SU-DHL-6 (cell line): ENCODE results near the gene ARHGAP26.

Experiments
- EZH2phosphoT487 ChIP-seq: fragments of 200-600 bp; sonication (generic), shearing (Covaris generic); conservative IDR thresholded peaks from 2 replicates; pipeline ENCODE4 v1.6.1; 2018; ENCODE audit warnings: mild to moderate bottlenecking, antibody characterized with exemption, low read length, moderate library complexity, mixed read lengths
- TF ChIP-seq, protein P1 (sequence below): fragments of 200-600 bp; sonication (generic); IDR thresholded peaks from one replicate; pipeline ENCODE4 v1.5.1; 2017; ENCODE audit warnings: antibody characterized with exemption, mild to moderate bottlenecking, low read length, moderate library complexity; ENCODE audit not compliant: insufficient read depth, poor library complexity, severe bottlenecking

DNA sequence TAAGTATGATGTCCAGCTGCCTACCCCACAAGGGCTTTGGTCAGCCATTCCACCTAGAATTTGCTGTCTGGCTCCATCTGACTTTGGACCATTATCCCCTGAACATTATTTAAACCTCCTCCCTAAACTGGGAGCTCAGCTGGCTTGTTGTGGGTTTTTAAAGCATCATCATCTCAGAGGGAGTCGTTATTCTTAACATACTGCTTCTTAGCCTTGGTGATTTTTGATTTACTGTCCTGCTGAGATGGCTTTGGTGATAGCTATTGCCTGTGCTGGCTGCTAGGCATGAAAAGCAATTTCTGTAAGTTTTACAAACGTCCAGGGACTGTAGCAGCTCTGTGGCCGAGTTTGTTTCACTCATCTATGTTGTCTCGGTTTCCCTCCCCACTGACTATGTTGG is 377.2 kb downstream of the ARHGAP26 start:
- TF ChIP-seq, protein P1, sequence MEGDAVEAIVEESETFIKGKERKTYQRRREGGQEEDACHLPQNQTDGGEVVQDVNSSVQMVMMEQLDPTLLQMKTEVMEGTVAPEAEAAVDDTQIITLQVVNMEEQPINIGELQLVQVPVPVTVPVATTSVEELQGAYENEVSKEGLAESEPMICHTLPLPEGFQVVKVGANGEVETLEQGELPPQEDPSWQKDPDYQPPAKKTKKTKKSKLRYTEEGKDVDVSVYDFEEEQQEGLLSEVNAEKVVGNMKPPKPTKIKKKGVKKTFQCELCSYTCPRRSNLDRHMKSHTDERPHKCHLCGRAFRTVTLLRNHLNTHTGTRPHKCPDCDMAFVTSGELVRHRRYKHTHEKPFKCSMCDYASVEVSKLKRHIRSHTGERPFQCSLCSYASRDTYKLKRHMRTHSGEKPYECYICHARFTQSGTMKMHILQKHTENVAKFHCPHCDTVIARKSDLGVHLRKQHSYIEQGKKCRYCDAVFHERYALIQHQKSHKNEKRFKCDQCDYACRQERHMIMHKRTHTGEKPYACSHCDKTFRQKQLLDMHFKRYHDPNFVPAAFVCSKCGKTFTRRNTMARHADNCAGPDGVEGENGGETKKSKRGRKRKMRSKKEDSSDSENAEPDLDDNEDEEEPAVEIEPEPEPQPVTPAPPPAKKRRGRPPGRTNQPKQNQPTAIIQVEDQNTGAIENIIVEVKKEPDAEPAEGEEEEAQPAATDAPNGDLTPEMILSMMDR: no peak
- no peak for TF ChIP-seq EZH2phosphoT487
